ENCODE data around the gene NACC2.

Gene NACC2

DNA sequence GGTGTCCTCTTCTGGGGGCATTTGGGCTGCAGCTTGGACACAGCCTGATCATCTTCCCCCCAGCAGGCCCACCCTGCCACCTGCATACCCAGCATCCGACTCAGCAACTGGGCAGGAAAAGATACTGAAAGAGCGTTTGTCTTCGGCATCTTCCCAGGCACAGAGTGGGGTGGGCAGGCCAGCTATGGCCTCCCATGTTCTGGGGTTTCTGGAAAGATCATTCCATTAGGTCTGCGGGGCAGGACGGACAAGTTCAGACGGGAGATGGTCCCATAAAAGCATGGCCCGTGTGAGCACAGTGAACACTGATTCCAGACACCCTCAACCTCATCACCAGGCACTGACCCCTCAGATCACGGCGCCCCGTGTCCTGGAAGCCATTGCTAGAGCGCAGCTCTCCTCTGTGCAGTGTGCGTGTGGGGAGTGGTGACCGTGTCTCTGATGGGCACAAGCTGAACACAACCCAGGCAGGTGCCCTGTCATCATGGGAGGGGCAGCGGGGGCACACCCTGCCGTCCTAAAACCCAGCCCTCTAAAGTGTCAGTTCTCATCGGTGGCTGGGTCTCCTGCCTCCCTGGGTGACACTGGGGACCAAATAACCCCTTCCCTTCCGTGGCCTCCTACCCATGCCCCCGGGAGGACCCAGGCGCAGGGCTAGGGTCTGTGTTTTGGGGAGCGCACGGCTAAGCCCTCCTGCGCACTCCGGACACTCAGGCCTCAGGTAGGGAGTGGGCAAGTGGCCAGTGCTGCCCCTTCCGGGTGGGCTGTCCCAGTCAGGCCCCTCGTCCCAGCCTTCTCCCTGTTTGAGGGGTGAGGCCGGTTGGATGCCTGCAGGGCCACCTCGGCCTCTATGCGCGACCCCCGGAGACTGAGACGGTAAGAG lies 36.8 kb upstream of the NACC2 start:
- Histone ChIP-seq H4K20me1 (ENCODE audit: insufficient read depth, low read length) (no peaks in the 10 kb centered on the region), H3K4me1 (ENCODE audit: low read length) (no peaks in the 10 kb centered on the region), H3K4me2 (ENCODE audit: low read depth, low read length) (no peak overlapping the region), H2AFZ (ENCODE audit: low read length) (no peak overlapping the region), H3K4me3 (ENCODE audit: low read length) (no peak overlapping the region), H3K27me3 (replicated peaks; ENCODE audit: insufficient read depth, low read length) (peaks cover 87% of the 10 kb centered on the region), H3K79me2 (ENCODE audit: low read length) (no peaks in the 10 kb centered on the region), H3K9ac (ENCODE audit: low read length) (no peak overlapping the region), H3F3A (ENCODE audit: insufficient read depth, low read length) (no peaks in the 10 kb centered on the region), H3K9me2 (replicated peaks; ENCODE audit: insufficient read depth, low read length) (no peaks in the 10 kb centered on the region), H3K27ac (ENCODE audit: low read length) (no peak overlapping the region), H3K9me3 (replicated peaks; ENCODE audit: insufficient read depth, low read length) (no peaks in the 10 kb centered on the region), H3K36me3 (replicated peaks; ENCODE audit: insufficient read depth, low read length) (no peaks in the 10 kb centered on the region)
- TF ChIP-seq EZH2 (optimal IDR thresholded peaks at IDR 0.05; ENCODE audit: low read depth, low read length) (no peak), EZH2phosphoT487 (IDR thresholded peaks at IDR 0.05; ENCODE audit: low read length) (no peak)
- TF ChIP-seq, protein P1, sequence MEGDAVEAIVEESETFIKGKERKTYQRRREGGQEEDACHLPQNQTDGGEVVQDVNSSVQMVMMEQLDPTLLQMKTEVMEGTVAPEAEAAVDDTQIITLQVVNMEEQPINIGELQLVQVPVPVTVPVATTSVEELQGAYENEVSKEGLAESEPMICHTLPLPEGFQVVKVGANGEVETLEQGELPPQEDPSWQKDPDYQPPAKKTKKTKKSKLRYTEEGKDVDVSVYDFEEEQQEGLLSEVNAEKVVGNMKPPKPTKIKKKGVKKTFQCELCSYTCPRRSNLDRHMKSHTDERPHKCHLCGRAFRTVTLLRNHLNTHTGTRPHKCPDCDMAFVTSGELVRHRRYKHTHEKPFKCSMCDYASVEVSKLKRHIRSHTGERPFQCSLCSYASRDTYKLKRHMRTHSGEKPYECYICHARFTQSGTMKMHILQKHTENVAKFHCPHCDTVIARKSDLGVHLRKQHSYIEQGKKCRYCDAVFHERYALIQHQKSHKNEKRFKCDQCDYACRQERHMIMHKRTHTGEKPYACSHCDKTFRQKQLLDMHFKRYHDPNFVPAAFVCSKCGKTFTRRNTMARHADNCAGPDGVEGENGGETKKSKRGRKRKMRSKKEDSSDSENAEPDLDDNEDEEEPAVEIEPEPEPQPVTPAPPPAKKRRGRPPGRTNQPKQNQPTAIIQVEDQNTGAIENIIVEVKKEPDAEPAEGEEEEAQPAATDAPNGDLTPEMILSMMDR (IDR thresholded peaks at IDR 0.05; ENCODE audit: low read length), result no peak
- DNase-seq, result no peak

- Histone ChIP-seq H2AFZ (ENCODE audit: low read length) (no peak overlapping the region), H3K4me1 (ENCODE audit: low read length) (no peaks in the 10 kb centered on the region), H3K36me3 (replicated peaks; ENCODE audit: insufficient read depth, low read length) (no peaks in the 10 kb centered on the region), H3K27ac (ENCODE audit: low read length) (no peak overlapping the region), H3F3A (ENCODE audit: insufficient read depth, low read length) (no peaks in the 10 kb centered on the region), H3K9me2 (replicated peaks; ENCODE audit: insufficient read depth, low read length) (no peaks in the 10 kb centered on the region), H4K20me1 (ENCODE audit: insufficient read depth, low read length) (no peaks in the 10 kb centered on the region), H3K9ac (ENCODE audit: low read length) (no peak overlapping the region), H3K4me2 (ENCODE audit: low read depth, low read length) (no peak overlapping the region), H3K4me3 (ENCODE audit: low read length) (no peak overlapping the region), H3K9me3 (replicated peaks; ENCODE audit: insufficient read depth, low read length) (no peaks in the 10 kb centered on the region), H3K27me3 (replicated peaks; ENCODE audit: insufficient read depth, low read length) (peaks cover 90% of the 10 kb centered on the region), H3K79me2 (ENCODE audit: low read length) (no peaks in the 10 kb centered on the region)
- TF ChIP-seq EZH2 (optimal IDR thresholded peaks at IDR 0.05; ENCODE audit: low read depth, low read length) (no peak), EZH2phosphoT487 (IDR thresholded peaks at IDR 0.05; ENCODE audit: low read length) (no peak)
- TF ChIP-seq, protein P1 (IDR thresholded peaks at IDR 0.05; ENCODE audit: low read length), result no peak
- no peak for DNase-seq
Observed at GRCh38 chr9:136129176-136129575, 34.1 kb upstream of the NACC2 start.

DNA sequence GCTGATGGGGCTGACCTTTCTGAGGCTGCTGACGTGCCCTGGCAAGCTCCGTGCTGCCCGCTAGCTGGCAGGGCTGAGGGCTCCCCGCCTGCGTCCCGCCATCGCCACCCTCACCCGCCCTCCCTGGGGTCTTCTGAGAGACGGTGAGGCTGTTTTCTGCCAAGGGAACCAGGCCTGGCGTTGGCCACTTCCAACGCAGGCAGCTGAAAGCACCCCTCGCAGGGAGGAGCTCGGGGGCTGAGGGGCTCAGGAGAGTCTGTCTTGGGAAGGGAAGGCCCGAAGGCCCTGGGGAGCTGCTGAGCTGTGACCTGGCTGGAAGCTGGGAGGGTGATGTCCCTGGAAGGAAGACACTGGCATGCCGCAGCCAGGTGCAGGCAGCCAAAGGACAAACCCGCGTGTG lies 33.3 kb upstream of the NACC2 start:
- Histone ChIP-seq H4K20me1 (ENCODE audit: insufficient read depth, low read length) (no peaks in the 10 kb centered on the region), H3K9me3 (replicated peaks; ENCODE audit: insufficient read depth, low read length) (no peaks in the 10 kb centered on the region), H3K27ac (ENCODE audit: low read length) (no peak overlapping the region), H3K4me3 (ENCODE audit: low read length) (no peak overlapping the region), H3F3A (ENCODE audit: insufficient read depth, low read length) (no peaks in the 10 kb centered on the region), H3K79me2 (ENCODE audit: low read length) (no peaks in the 10 kb centered on the region), H3K4me1 (ENCODE audit: low read length) (no peaks in the 10 kb centered on the region), H3K4me2 (ENCODE audit: low read depth, low read length) (no peak overlapping the region), H2AFZ (ENCODE audit: low read length) (no peak overlapping the region), H3K9ac (ENCODE audit: low read length) (no peak overlapping the region), H3K9me2 (replicated peaks; ENCODE audit: insufficient read depth, low read length) (no peaks in the 10 kb centered on the region), H3K27me3 (replicated peaks; ENCODE audit: insufficient read depth, low read length) (peaks cover 87% of the 10 kb centered on the region), H3K36me3 (replicated peaks; ENCODE audit: insufficient read depth, low read length) (no peaks in the 10 kb centered on the region)
- no peak for DNase-seq
- no peak for TF ChIP-seq EZH2phosphoT487 (IDR thresholded peaks at IDR 0.05; ENCODE audit: low read length)
- TF ChIP-seq, protein P1 (IDR thresholded peaks at IDR 0.05; ENCODE audit: low read length), result no peak
- no peak for TF ChIP-seq EZH2 (optimal IDR thresholded peaks at IDR 0.05; ENCODE audit: low read depth, low read length)

Data from MM.1S (cell line).